Hematopoietic multipotent progenitor cell treated with erythropoietin and hydrocortisone succinate and interleukin-3 and kit ligand, for 17 days (in vitro differentiated cells): ENCODE results near the gene SART1.
"Not testable (repeated sequence)": the region's sequence is repeated elsewhere in the genome, so short reads cannot be mapped to it uniquely, and the experiment has no call there.

ENCODE experiments used
- DNase-seq: peaks from one replicate; pipeline ENCODE4 v3.0.0-alpha.2; 2015; ENCODE audit warnings: low spot score

Gene SART1

DNA sequence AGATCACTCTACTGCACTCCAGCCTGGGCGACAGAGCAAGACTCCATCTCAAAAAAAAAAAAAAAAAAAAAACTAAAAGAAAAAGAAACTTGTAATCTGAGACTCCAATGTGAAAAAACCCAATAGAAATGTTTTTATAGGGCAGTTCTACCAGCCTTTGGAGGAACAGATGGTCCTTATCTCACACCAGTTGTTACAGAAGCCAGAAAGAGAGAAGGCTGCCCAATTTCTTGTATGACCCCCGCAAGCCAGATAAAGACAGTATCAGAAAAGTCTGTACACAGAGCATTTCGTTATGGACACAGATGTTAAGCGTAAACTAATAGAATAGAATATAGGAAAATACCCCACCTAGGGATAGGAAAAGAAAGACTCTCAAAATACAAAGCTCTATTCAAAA, 27.5 kb upstream of the SART1 start:
- DNase-seq = peak; percentile 50

DNA sequence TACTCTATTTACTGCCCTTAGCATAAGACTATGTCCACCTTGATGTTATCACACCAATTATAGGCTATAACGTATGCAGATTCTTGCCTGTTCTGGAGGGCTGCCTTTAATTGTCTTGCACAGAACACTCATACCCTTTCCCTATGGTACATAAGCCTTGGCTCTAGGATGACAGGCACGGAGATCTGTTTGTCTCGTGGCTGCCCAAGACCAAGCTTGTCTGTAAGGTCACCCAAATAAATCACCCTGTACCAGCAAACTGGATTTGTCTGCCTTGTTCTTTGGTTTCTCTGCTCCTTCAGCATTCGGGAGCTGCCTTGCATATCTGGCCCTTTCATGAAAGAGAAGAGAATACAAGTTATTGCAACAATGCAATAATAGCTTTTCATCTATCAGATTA, 23.8 kb upstream of the SART1 start:
- no peak for DNase-seq

DNA sequence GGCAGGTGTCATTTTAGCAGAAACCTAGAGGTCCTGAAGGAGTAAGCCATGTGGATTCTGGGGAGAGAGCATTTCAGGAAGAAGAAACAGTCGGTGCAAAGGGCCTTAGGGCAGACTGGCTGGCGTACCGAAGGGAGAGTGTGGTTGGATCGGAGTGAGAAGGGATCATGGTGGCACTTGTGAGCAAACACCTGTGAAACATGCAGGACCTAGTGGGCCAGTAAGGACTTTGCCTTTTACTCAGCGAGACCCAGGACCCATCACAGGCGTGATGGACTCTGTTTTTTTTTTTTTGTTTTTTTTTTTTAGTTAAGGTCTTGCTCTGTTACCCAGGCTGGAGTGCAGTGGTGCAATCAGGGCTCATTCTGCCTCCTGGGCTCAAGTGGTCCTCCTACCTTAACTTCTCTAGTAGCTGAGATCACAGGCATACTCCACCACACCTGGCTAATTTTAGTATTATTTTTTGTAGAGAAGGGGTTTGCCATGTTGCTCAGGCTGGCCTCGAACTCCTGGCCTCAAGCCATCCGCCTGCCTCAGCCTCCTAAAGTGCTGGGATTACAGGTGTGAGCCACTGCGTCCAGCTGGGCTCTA, 19.7 kb upstream of the SART1 start:
- DNase-seq = no peak

DNA sequence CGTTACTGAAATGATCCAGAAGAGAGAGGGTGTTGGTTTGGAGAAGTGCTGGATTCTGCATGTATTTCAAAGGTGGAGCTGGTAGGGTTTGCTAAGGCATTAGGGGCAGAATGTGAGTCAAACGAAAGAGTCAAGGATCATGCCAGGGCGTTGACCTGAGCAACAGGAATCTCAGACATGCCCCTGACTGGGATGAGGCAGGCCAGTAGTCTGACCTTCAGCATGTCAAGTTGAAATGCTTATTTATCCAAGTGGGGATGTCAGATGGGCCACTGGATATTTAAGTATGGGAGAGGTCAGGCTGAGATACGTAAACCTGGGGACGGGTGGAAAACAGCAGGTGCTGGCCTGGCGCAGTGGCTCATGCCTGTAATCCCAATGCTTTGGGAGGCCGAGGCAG, 19.0 kb upstream of the SART1 start:
- no peak for DNase-seq

DNA sequence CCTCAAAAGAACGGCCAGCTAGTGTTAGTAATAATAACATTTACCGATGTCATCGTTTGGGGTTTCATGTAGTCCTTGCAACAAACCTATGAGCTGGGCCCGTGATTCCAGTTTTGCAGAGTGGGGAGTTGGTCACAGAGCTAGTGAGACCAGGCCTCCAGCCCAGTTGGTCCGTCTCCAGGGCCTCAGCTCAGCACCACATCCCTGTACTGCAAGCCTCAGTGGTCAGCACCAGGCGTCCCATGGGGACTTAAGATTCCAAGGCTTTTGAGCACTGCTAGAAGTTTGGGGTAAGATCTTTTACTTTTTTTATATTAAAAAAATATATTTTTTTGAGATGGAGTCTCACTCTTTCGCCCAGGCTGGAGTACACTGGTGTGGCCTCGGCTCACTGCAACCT, 17.3 kb upstream of the SART1 start:
- no peak for DNase-seq

GRCh38 chr11:65944767-65945166, 16.8 kb upstream of the SART1 start:
- no peak for DNase-seq

DNA sequence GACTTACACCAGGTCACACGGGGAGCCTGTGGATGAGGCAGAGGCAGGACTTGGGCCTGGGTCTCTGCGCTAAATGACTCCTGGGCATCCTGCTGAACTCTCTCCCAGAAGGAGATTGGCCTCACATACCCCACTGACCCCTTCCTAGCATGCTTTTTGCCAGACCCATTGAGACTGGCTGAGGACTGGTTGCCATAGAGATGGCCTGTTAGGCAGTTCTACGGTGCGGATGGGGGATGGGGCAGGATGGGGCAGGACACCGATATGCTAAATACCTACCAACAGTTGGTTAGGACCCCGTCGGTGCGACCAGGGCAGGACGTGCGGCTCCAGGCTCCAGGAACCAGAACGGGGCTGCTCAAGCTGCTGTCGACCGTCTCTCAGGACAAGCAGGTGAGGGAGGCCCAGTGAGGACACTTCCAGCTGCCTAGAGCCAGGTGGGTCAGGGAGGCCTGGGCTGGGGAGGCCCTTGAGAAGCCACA, 16.1 kb upstream of the SART1 start, which contains the start of gene TSGA10IP:
Gene TSGA10IP (plus strand): TSS at position 51 of the 482 bp plus-strand sequence. CDS start 196 bp downstream, at position 247.
- no peak for DNase-seq

DNA sequence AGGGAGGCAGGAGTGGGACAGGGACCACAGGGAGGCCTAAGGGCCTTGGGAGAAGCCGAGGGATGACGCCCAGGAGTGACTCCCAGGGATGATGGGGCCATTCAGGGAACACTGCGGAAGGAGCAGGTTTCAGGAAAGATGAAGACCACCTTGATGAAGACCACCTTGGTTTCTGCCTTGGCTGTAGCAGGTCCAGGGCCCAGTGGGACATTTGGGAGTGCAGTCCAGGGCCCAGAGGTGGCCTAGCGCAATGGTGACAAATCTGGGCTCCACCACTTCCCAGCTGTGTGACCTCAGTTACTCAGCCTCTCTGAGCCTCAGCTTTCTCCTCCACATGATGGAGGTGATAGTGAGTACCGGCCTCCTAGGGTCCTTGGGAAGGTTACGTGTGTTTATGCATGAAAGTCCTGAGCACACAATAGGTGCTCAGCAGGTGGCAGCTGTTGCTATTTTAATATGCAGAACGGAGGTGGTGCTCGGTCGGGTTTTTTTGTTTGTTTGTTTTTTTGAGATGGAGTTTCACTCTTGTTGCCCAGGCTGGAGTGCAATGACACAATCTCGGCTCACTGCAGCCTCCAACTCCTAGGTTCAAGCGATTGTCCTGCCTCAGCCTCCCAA, 15.5 kb upstream of the SART1 start:
- DNase-seq = no peak

- DNase-seq = no peak
These were observed 14.9 kb upstream of the SART1 start for GRCh38 chr11:65946655-65947054.

- DNase-seq = no peak
These were observed 14.4 kb upstream of the SART1 start for GRCh38 chr11:65947133-65947532.

DNA sequence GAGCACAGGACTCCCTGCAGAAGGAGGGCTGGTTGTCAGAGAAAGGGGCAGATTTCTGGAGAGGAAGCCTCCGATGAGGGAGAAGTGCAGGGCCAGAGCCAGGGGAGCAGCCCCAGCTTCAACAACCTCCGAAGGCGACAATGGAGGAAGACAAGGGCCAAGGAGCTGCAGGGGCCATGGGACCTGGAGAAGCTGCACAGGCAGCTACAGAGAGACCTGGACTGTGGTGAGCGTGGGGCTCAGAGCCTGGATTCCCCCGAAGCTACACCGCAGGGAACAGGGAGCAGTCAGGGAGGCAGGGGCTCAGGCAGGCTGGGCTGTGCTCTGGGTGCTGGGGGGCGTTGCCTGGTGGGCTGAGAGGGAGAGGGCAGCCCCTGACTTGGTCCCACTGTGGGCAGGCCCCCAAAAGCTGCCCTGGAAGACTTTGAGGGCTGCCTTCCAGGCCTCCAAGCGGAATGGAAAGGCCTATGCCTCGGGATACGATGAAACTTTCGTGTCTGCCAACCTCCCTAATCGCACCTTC, 13.9 kb upstream of the SART1 start:
- DNase-seq = no peak

DNA sequence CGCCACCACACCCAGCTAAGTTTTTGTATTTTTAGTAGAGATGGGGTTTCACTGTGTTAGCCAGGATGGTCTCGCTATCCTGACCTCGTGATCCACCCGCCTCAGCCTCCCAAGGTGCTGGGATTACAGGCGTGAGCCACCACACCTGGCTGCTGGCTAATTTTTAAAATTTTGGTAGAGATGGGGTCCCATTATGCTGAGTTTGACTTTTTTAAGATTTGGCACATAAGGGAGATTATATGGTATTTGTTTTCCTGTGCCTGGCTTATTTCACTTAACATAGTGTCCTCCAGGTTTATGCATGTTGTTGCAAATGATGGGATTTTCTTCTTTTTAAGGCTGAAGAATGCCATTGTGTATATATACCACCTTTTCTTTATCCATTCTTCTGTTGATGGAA, 10.8 kb upstream of the SART1 start:
- not testable (repeated sequence) for DNase-seq

DNA sequence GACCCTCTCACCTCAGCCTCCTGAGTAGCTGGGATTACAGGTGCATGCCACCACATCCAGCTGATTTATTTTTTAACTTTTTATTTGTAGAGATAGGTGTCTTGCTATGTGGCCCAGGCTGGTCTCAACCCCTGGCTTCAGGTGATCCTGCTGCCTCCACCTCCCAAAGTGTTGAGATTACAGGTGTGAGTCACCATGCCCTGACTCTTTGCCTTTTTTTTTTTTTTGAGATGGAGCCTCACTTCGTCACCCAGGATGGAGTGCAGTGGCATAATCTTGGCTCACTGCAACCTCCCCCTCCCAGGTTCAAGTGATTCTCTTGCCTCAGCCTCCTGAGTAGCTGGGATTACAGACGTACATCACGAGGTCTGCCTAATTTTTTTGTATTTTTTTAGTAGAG, 9.9 kb upstream of the SART1 start:
- DNase-seq = not testable (repeated sequence)

DNA sequence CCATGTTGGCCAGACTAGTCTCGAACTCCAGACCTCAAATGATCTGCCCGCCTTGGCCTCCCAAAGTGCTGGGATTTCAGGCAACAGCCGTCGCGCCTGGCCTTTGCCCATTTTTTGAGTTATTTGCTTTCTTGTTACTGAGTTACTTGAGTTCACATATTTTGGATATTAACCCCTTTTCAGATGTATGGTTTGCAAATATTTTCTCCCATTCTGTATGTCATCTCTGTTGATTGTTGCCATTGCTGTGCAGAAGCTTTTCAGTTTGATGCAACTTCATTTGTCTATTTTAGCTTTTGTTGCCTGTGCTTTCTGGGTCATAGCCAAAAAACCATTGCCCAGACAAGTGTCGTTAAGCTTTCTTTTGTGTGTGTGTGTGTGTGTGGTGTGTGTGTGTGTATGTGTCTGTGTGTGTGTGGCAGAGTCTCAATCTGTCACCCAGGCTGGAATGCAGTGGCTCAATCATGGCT, 9.4 kb upstream of the SART1 start:
- DNase-seq = no peak

- DNase-seq = no peak
These were observed 8.1 kb upstream of the SART1 start for GRCh38 chr11:65953471-65953870.

- no peak for DNase-seq
These were observed 6.8 kb upstream of the SART1 start for GRCh38 chr11:65954771-65955170.

DNA sequence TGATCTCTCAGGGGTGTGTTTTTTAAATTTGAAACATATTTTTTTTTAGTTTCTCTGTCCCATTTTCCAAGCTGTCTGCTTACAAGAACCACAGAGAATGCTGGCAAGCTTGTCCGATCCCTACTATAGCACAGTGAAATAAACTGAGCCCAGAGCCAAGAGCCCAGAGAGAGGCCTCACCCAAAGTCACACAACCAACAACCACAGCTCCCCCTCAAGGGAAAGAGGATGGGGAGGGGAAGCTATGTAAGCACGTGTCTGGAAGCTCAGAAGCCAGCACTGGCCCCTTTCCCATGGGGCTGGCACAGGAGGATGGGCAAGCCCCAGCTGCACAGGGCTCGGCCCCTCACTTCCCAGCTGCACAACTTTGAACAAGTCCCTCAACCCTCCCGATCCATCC, 3.2 kb upstream of the SART1 start:
- DNase-seq = no peak

GRCh38 chr11:65958774-65959420, 2.6 kb upstream of the SART1 start:
- no peak for DNase-seq

DNA sequence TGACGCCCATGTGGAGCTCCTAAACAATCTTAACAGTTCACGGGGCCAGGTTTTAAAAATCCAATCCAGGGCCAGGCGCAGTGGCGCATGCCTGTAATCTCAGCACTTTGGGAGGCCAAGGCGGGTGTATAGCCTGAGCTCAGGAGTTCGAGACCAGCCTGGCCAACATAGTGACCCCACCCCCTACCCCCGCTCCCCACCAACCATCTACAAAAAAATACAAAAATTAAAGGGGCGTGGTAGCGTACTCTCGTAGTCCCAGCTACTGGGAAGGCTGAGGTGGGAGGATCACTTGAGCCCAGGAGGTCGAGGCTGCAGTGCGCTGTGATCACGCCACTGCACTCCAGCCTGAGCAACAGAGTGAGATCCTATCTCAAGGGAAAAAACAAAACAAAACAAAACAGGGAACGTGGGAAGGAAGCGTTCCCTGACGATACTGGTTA, 689 bp upstream of the SART1 start:
- no peak for DNase-seq

DNA sequence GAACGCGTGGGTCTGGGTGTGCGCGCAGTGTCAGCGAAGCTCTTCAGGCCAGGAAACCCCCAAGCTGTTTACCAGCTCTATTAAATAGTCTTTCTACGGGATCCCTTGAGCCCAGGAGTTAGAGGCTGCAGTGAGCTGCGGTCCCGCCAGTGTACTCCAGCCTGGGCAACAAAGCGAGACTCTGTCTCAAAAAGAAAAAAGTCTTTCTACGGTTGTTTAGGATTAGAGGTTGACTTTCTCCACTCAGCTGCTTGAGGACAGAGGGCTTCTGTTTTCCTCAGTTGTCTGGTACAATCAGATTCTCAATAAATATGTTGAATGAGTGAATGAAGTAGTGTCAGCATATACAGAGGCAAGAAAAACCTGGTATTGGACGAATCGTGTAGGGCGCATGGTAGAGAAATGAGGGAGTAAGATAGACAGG, 619 bp downstream of the SART1 start:
- DNase-seq = no peak

- no peak for DNase-seq
These were observed 3.4 kb downstream of the SART1 start for GRCh38 chr11:65964906-65965305.

- no peak for DNase-seq
These were observed 4.6 kb downstream of the SART1 start for GRCh38 chr11:65965986-65966762.
